ENCODE measurements around the gene RAB38. TPM values are rescaled to one million over a fixed set of nuclear protein-coding genes. Genes with fewer than 3 reads are reported as not detected.

RAB38 gene
- total and polyA plus RNA-seq, 2 donors (not counting 1 experiment from before 2014, with no cell fraction given): 1.9 to 10.1 TPM

- no peak for DNase-seq (ENCODE audit: low read depth in 2 of 2)
- Histone ChIP-seq H3K79me2 (ENCODE audit: control insufficient read depth, insufficient read depth, low read length) (no peaks in the 10 kb centered on the region), H3K4me3 (replicated peaks in 1 of 4; ENCODE audit: control extremely low read depth in 1 of 4, insufficient read depth in 1 of 4, low read depth in 3 of 4, low read length in 4 of 4) (no peak overlapping the region), H3K9me3 (ENCODE audit: control insufficient read depth, insufficient read depth, low read depth, low read length) (no peaks in the 10 kb centered on the region), H4K20me1 (ENCODE audit: control insufficient read depth, extremely low read depth, insufficient read depth, low read length) (no peaks in the 10 kb centered on the region), H3K4me1 (ENCODE audit: control insufficient read depth, extremely low read depth, insufficient read depth, low read length) (no peaks in the 10 kb centered on the region), H3K4me2 (ENCODE audit: extremely low read depth, insufficient read depth, low read length) (no peak overlapping the region), H3K36me3 (ENCODE audit: control insufficient read depth, insufficient read depth, low read length) (no peaks in the 10 kb centered on the region), H2AFZ (ENCODE audit: low read length) (no peak overlapping the region), H3K27ac (ENCODE audit: insufficient read depth, low read length) (no peak overlapping the region), H3K9ac (ENCODE audit: insufficient read depth, low read length) (no peak overlapping the region), H3K27me3 (ENCODE audit: control insufficient read depth, insufficient read depth, low read length) (no peaks in the 10 kb centered on the region)
- no peak for TF ChIP-seq CTCF (conservative IDR thresholded peaks at IDR 0.05 in 1 of 2, IDR thresholded peaks at IDR 0.05 in 1 of 2; ENCODE audit: low read depth in 1 of 2, low read length in 2 of 2)
- no peak for TF ChIP-seq EZH2 (IDR thresholded peaks at IDR 0.05; ENCODE audit: low read length, missing control alignments)
Measured at GRCh38 chr11:88195908-88196307, 20.7 kb upstream of the RAB38 start.

GRCh38 chr11:88194990-88195389 is 19.7 kb upstream of the RAB38 start:
- H3K4me2 ChIP-seq (ENCODE audit: extremely low read depth, insufficient read depth, low read length): no peak overlapping the region
- no peak for TF ChIP-seq EZH2 (IDR thresholded peaks at IDR 0.05; ENCODE audit: low read length, missing control alignments)
- no peak for TF ChIP-seq CTCF (conservative IDR thresholded peaks at IDR 0.05 in 1 of 2, IDR thresholded peaks at IDR 0.05 in 1 of 2; ENCODE audit: low read depth in 1 of 2, low read length in 2 of 2)
- H3K9me3 ChIP-seq (ENCODE audit: control insufficient read depth, insufficient read depth, low read depth, low read length): no peaks in the 10 kb centered on the region
- H2AFZ ChIP-seq (ENCODE audit: low read length): no peak overlapping the region
- no peak overlapping the region for H3K9ac ChIP-seq (ENCODE audit: insufficient read depth, low read length)
- no peak overlapping the region for H3K4me3 ChIP-seq (replicated peaks in 1 of 4; ENCODE audit: control extremely low read depth in 1 of 4, insufficient read depth in 1 of 4, low read depth in 3 of 4, low read length in 4 of 4)
- H3K27ac ChIP-seq (ENCODE audit: insufficient read depth, low read length): no peak overlapping the region
- no peaks in the 10 kb centered on the region for H3K36me3 ChIP-seq (ENCODE audit: control insufficient read depth, insufficient read depth, low read length)
- H3K79me2 ChIP-seq (ENCODE audit: control insufficient read depth, insufficient read depth, low read length): no peaks in the 10 kb centered on the region
- H3K4me1 ChIP-seq (ENCODE audit: control insufficient read depth, extremely low read depth, insufficient read depth, low read length): no peaks in the 10 kb centered on the region
- no peaks in the 10 kb centered on the region for H4K20me1 ChIP-seq (ENCODE audit: control insufficient read depth, extremely low read depth, insufficient read depth, low read length)
- no peak for DNase-seq (ENCODE audit: low read depth in 2 of 2)
- H3K27me3 ChIP-seq (ENCODE audit: control insufficient read depth, insufficient read depth, low read length): no peaks in the 10 kb centered on the region

GRCh38 chr11:88193278-88193677 is 18.0 kb upstream of the RAB38 start:
- no peak for DNase-seq (ENCODE audit: low read depth in 2 of 2)
- Histone ChIP-seq H4K20me1 (ENCODE audit: control insufficient read depth, extremely low read depth, insufficient read depth, low read length) (no peaks in the 10 kb centered on the region), H3K4me3 (replicated peaks in 1 of 4; ENCODE audit: control extremely low read depth in 1 of 4, insufficient read depth in 1 of 4, low read depth in 3 of 4, low read length in 4 of 4) (no peak overlapping the region), H3K36me3 (ENCODE audit: control insufficient read depth, insufficient read depth, low read length) (no peaks in the 10 kb centered on the region), H3K27ac (ENCODE audit: insufficient read depth, low read length) (no peak overlapping the region), H3K9ac (ENCODE audit: insufficient read depth, low read length) (no peak overlapping the region), H3K4me2 (ENCODE audit: extremely low read depth, insufficient read depth, low read length) (no peak overlapping the region), H3K9me3 (ENCODE audit: control insufficient read depth, insufficient read depth, low read depth, low read length) (no peaks in the 10 kb centered on the region), H3K79me2 (ENCODE audit: control insufficient read depth, insufficient read depth, low read length) (no peaks in the 10 kb centered on the region), H3K27me3 (ENCODE audit: control insufficient read depth, insufficient read depth, low read length) (no peaks in the 10 kb centered on the region), H2AFZ (ENCODE audit: low read length) (no peak overlapping the region), H3K4me1 (ENCODE audit: control insufficient read depth, extremely low read depth, insufficient read depth, low read length) (no peaks in the 10 kb centered on the region)
- no peak for TF ChIP-seq CTCF (conservative IDR thresholded peaks at IDR 0.05 in 1 of 2, IDR thresholded peaks at IDR 0.05 in 1 of 2; ENCODE audit: low read depth in 1 of 2, low read length in 2 of 2)
- no peak for TF ChIP-seq EZH2 (IDR thresholded peaks at IDR 0.05; ENCODE audit: low read length, missing control alignments)

Data from fibroblast of lung (primary cell).